Measurements from ENCODE around the gene ENPP3. TPM values are rescaled to one million over a fixed set of nuclear protein-coding genes. Genes with fewer than 3 reads are reported as not detected.
A peak's percentile ranks its signal among the peaks of the same experiment; 100 is the strongest.

The ENPP3 gene
- total RNA-seq, 2 experiments from 2014 or later = 0.22 to 0.34 TPM

GRCh38 chr6:131658287-131658686 is 21.2 kb downstream of the ENPP3 start:
- H3K27me3 Mint-ChIP-seq = no peaks in the 10 kb centered on the region
- no peaks in the 10 kb centered on the region for H3K4me1 ChIP-seq (ENCODE audit: insufficient read depth, low read length)
- CTCF ChIA-PET = interaction anchor here (1.4 kb wide), 1 partner anchor 12 kb away, joined by 4 read pairs; no protein-coding TSS in a partner anchor
- H3K27me3 ChIP-seq (ENCODE audit: control insufficient read depth in 1 of 2, insufficient read depth in 2 of 2, low read length in 2 of 2) = no peaks in the 10 kb centered on the region
- no peaks in the 10 kb centered on the region for H3K9me3 Mint-ChIP-seq
- TF ChIP-seq, protein P1, sequence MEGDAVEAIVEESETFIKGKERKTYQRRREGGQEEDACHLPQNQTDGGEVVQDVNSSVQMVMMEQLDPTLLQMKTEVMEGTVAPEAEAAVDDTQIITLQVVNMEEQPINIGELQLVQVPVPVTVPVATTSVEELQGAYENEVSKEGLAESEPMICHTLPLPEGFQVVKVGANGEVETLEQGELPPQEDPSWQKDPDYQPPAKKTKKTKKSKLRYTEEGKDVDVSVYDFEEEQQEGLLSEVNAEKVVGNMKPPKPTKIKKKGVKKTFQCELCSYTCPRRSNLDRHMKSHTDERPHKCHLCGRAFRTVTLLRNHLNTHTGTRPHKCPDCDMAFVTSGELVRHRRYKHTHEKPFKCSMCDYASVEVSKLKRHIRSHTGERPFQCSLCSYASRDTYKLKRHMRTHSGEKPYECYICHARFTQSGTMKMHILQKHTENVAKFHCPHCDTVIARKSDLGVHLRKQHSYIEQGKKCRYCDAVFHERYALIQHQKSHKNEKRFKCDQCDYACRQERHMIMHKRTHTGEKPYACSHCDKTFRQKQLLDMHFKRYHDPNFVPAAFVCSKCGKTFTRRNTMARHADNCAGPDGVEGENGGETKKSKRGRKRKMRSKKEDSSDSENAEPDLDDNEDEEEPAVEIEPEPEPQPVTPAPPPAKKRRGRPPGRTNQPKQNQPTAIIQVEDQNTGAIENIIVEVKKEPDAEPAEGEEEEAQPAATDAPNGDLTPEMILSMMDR (IDR thresholded peaks at IDR 0.05) = no peak
- no peak for ATAC-seq (ENCODE audit: poor library complexity)
- no peaks in the 10 kb centered on the region for H3K4me1 Mint-ChIP-seq (ENCODE audit: low read depth)
- no peak overlapping the region for H3K4me3 Mint-ChIP-seq
- no peak overlapping the region for H3K27ac Mint-ChIP-seq
- no peaks in the 10 kb centered on the region for H3K36me3 ChIP-seq (ENCODE audit: insufficient read depth, low read length)
- intact Hi-C loops (cut with DNase I, micrococcal nuclease) = no loop called here
- no peaks in the 10 kb centered on the region for H3K9me3 ChIP-seq (ENCODE audit: control insufficient read depth in 1 of 2, insufficient read depth in 1 of 2, low read length in 2 of 2)
- POLR2A ChIA-PET = no interaction called here
- H3K27ac ChIP-seq (ENCODE audit: low read depth in 1 of 2, low read length in 2 of 2) = no peak overlapping the region
- no peak overlapping the region for H3K4me3 ChIP-seq (ENCODE audit: low read length)
- no peaks in the 10 kb centered on the region for H3K36me3 Mint-ChIP-seq (ENCODE audit: low read depth)
- DNase-seq = no peak

- CTCF ChIA-PET = no interaction called here
- peak in 1 of 14 experiments; percentile 0 for DNase-seq
- Mint-ChIP-seq H3K4me3 (no peak overlapping the region), H3K9me3 (no peaks in the 10 kb centered on the region), H3K4me1 (ENCODE audit: low read depth) (no peaks in the 10 kb centered on the region), H3K27ac (no peak overlapping the region), H3K36me3 (ENCODE audit: low read depth) (no peaks in the 10 kb centered on the region), H3K27me3 (no peaks in the 10 kb centered on the region)
- Histone ChIP-seq H3K4me1 (ENCODE audit: insufficient read depth, low read length) (no peaks in the 10 kb centered on the region), H3K27me3 (ENCODE audit: control insufficient read depth in 1 of 2, insufficient read depth in 2 of 2, low read length in 2 of 2) (no peaks in the 10 kb centered on the region), H3K36me3 (ENCODE audit: insufficient read depth, low read length) (no peaks in the 10 kb centered on the region), H3K27ac (ENCODE audit: low read depth in 1 of 2, low read length in 2 of 2) (no peak overlapping the region), H3K9me3 (ENCODE audit: control insufficient read depth in 1 of 2, insufficient read depth in 1 of 2, low read length in 2 of 2) (no peaks in the 10 kb centered on the region), H3K4me3 (ENCODE audit: low read length) (no peak overlapping the region)
- no peak for ATAC-seq (ENCODE audit: poor library complexity)
- POLR2A ChIA-PET = no interaction called here
- intact Hi-C loops (cut with DNase I, micrococcal nuclease) = no loop called here
- TF ChIP-seq, protein P1 (IDR thresholded peaks at IDR 0.05) = no peak
Measured at GRCh38 chr6:131660195-131660594, 23.1 kb downstream of the ENPP3 start.

DNA sequence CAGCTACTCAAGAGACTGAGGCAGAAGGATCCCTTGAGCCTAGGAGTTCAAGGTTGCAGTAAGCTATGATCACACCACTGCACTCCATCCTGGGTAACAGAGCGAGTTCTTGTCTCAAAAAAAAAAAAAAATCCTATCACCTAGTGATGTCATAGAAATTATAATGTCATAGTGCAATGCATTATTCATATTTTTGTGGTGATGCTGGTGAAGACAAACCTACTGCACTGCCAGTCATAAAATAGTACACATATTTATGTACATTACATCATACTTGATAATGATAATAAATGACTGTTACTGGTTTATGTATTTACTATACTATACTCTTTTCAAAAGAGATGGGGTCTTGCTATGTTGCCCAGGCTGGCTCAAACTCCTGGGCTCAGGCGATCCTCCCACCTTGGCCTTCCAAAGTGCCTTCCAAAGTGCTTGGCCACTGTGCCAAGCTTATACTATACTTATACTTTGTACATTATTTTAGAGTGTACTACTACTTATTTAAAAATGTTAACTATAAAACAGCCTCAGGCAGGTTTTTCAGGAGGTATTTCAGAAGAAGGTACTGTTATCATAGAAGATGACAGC is 26.6 kb downstream of the ENPP3 start:
- no peaks in the 10 kb centered on the region for H3K27me3 Mint-ChIP-seq
- POLR2A ChIA-PET = no interaction called here

More for the DNA sequence above, 26.6 kb downstream of the ENPP3 start:
- H3K27ac Mint-ChIP-seq = no peak overlapping the region
- Histone ChIP-seq H3K9me3 (ENCODE audit: control insufficient read depth in 1 of 2, insufficient read depth in 1 of 2, low read length in 2 of 2) (no peaks in the 10 kb centered on the region), H3K4me3 (ENCODE audit: low read length) (no peak overlapping the region), H3K27ac (ENCODE audit: low read depth in 1 of 2, low read length in 2 of 2) (no peak overlapping the region), H3K27me3 (ENCODE audit: control insufficient read depth in 1 of 2, insufficient read depth in 2 of 2, low read length in 2 of 2) (no peaks in the 10 kb centered on the region), H3K4me1 (ENCODE audit: insufficient read depth, low read length) (no peaks in the 10 kb centered on the region), H3K36me3 (ENCODE audit: insufficient read depth, low read length) (no peaks in the 10 kb centered on the region)
- no peaks in the 10 kb centered on the region for H3K36me3 Mint-ChIP-seq (ENCODE audit: low read depth)
- H3K9me3 Mint-ChIP-seq = no peaks in the 10 kb centered on the region
- TF ChIP-seq, protein P1 (IDR thresholded peaks at IDR 0.05) = no peak
- H3K4me1 Mint-ChIP-seq (ENCODE audit: low read depth) = no peaks in the 10 kb centered on the region
- H3K4me3 Mint-ChIP-seq = no peak overlapping the region
- intact Hi-C loops (cut with DNase I, micrococcal nuclease) = no loop called here
- CTCF ChIA-PET = no interaction called here
- no peak for ATAC-seq (ENCODE audit: poor library complexity)
- no peak for DNase-seq

Data from CD4-positive, alpha-beta T cell (primary cell).